Transverse colon (tissue), 4 donors: Measurements from ENCODE around the gene DPP8.

Experiments
- CTCF ChIP-seq, 5 experiments: fragments of 200-600 bp in 3 of 5; fragments of 450-650 bp in 2 of 5; sonication (generic) in 3 of 5; IDR thresholded peaks; 1 replicate in 2 of 5; 2 replicates in 3 of 5; pipeline ENCODE4 v1.5.1; 2016 to 2017; ENCODE audit warnings: antibody characterized with exemption in 5 of 5, inconsistent platforms in 3 of 5, mild to moderate bottlenecking in 2 of 5, moderate library complexity in 1 of 5
- POLR2A ChIP-seq: fragments of 450-650 bp; IDR thresholded peaks from one replicate; pipeline ENCODE4 v1.6.1; 2016; ENCODE audit warnings: antibody characterized with exemption, mild to moderate bottlenecking, moderate library complexity
- POLR2AphosphoS5 ChIP-seq, 3 donors: sonication (generic); formaldehyde crosslinking; IDR thresholded peaks; one replicate each; pipeline ENCODE4 v1.6.1; 2016; ENCODE audit warnings: antibody characterized with exemption in 3 of 3

GRCh38 chr15:65532738-65533051 is 15.2 kb upstream of the DPP8 start:
- TF ChIP-seq CTCF (IDR thresholded peaks at IDR 0.05) (no peak), POLR2AphosphoS5 (IDR thresholded peaks at IDR 0.05) (no peak), POLR2A (no peak)
